ENCODE data around the gene DSC3. TPM values are rescaled to one million over a fixed set of nuclear protein-coding genes. Genes with fewer than 3 reads are reported as not detected.

Gene DSC3
- total RNA-seq, 4 donors from 2014 or later = 1.1 TPM; not detected in 3

DNA sequence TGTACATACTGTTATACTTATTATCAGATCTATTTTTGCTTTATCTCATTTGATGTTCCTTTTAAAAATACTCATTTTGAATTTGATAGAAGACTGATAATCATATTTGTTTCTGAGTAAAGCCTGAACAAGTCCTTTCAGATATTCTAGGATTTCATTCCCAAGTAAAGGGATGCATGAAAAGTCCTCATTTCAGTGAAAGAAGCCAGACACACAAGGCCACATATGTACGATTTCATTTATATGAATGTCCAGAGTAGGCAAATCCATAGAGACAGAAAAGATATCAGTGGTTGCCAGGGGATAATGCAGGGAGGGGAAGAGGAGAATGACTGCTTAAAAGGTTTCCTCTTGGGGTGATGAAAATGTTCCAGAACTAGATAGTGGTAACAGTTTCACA, 53.4 kb downstream of the DSC3 start:
- TF ChIP-seq, protein P1, sequence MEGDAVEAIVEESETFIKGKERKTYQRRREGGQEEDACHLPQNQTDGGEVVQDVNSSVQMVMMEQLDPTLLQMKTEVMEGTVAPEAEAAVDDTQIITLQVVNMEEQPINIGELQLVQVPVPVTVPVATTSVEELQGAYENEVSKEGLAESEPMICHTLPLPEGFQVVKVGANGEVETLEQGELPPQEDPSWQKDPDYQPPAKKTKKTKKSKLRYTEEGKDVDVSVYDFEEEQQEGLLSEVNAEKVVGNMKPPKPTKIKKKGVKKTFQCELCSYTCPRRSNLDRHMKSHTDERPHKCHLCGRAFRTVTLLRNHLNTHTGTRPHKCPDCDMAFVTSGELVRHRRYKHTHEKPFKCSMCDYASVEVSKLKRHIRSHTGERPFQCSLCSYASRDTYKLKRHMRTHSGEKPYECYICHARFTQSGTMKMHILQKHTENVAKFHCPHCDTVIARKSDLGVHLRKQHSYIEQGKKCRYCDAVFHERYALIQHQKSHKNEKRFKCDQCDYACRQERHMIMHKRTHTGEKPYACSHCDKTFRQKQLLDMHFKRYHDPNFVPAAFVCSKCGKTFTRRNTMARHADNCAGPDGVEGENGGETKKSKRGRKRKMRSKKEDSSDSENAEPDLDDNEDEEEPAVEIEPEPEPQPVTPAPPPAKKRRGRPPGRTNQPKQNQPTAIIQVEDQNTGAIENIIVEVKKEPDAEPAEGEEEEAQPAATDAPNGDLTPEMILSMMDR (IDR thresholded peaks at IDR 0.05; ENCODE audit: low read depth) = no peak

DNA sequence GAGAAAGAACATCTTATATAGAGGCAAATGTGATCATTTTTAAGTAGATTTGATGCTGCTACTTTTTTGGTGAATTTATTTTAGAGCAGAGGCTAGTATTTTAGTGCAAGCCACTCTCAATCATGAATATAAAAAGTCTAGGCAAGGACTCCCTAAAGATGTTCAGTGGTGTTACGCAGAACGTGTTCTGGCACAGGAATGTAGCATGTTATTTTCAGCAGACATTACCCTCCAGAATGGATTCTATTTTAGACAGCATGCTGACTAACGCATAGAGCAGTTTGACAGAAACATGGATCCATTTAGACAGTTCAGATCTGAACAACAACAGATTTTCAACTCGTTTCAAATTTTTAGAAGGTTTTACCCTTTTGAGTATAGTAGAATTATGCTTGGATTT, 54.1 kb downstream of the DSC3 start:
- TF ChIP-seq, protein P1 (IDR thresholded peaks at IDR 0.05; ENCODE audit: low read depth) = no peak

DNA sequence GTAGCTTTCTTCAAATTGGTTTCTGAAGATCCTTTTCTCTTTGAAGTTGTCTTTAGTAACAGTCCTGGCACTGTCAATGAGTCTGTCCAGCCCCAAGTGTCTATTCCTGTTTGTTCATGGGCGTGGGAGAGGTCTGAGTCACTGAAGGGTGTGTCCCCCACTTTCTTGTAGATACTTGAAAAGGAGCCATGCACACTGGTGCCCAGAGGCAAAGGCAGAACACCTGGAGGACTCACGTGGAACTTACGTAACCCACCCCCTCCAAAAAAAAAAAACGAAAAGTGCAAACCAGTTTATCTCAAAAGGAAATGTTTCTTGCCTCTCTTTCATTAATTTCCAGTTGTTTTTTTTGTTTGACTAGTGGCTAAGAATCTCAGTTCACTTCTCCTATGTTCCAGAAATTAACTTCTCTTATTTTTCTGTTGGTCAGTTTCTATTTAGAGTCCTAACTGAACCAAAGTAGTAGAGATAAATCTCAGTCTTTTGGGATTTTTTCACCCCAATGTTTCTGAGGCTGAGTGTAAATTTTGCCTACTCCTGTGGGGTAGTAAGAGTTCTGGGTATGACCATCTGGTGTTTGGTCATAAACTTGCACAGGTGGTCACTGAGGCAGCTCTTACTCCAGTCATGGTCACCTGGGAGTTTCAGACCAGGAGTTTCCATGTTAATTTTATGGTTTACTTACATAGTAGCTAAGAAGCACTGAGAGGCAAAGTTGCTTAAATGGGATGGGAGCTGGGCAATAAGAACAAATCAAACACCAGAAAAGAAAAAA, 54.9 kb downstream of the DSC3 start:
- TF ChIP-seq, protein P1 (IDR thresholded peaks at IDR 0.05; ENCODE audit: low read depth) = no peak

DNA sequence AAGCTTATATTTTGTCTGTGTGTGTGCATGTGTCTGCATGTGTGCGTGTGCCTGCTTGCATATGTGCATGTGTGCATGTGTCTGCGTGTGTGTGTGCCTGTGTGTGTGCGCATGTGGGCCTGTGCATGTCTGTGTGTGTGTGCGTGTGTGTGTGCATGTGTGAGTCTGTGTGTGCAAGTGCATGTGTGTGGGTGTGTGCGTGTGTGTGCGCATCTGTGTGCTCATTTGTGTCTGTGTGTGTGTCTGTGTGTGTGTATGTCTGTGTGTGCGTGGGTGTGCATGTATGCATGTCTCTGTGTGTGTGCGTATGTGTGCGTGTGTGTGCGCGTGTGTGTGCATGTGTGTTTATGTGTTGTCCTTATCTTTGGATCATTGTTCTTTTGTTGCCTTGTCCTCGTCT, 56.8 kb downstream of the DSC3 start:
- TF ChIP-seq, protein P1 (IDR thresholded peaks at IDR 0.05; ENCODE audit: low read depth) = no peak

DNA sequence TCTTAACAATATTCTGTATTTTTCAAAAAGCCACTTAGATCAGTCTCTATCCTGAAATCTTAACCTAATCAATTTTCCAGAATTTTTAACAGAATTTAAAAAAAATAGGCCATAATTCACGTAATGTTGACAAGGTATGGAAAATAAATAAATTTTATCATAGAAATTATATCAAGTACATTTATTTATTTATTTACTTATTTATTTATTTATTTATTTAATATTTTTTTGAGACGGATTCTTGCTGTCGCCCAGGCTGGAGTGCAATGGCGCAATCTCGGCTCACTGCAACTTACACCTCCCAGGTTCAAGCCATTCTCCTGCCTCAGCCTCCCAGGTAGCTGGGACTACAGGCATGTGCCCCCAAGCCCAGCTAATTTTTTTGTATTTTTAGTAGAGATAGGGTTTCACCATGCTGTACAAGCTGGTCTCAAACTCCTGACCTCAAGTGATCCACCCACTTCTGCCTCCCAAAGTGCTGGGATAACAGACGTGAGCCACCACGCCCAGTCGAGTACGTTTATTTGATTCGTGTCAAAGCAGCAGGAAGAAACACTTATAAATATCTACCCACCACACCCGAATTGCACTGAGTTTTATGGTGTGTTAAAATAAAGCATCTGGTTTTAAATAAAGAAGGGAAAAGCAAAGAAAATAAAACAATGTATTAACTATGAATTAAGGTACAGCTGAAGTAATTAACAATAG, 60.1 kb downstream of the DSC3 start:
- TF ChIP-seq, protein P1 (IDR thresholded peaks at IDR 0.05; ENCODE audit: low read depth) = no peak

DNA sequence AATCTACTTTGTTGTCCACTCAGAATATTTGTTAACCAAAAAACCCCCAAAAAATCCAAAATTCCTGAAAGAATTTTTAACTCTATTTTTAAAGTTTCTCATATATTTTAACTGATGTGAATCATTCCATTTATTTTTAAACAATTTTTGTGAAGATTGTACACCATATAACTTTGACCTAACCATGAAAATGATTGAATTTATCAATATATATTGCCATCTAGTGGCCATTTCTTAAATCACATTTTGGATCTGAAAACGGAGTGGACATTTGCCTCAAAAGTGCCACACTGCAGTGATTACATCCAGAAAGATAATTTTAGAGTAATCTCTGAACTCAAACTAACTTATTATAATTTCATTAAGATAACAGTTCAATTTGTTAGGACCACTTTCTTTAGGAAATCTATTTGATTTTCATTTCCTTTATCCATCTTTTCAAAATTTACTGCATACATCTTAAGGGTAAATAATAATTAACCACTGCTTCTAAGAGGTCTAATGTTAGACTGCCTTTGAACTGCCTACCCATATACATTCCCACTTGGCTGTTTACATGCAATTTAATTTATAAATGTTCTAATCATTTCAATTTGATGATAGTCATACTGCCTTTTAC, 71.1 kb downstream of the DSC3 start:
- TF ChIP-seq, protein P1 (IDR thresholded peaks at IDR 0.05; ENCODE audit: low read depth) = no peak

DNA sequence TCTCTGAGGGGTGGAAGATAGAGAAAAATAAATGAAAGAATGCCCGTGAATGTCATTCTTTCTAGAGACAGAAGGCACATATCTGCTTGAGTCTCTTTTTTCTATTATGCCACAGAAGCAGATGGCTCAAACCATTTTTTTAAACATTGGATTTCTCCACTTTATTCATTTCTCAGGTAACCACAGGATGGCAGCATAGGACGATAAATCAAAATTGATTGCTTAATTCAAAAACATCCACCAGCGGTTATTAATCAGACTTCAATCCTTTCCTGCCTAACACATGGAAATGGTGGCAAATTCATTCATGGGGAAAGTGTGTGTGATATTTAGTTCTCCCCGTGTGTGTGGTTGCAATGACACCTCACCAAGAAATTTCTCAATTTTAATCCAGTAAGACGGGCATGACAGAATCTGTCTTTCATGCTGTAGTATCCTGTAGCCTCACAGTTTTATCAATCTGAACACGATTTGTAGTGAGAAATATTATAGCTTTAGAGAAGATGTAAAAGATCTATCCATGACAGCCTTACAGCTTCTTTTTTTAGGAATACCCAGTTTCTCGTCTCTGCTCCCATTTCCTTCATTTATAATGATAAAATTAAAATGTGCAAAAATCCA, 72.2 kb downstream of the DSC3 start:
- TF ChIP-seq, protein P1 (IDR thresholded peaks at IDR 0.05; ENCODE audit: low read depth) = no peak
